Activated CD8-positive, alpha-beta memory T cell treated with anti-CD3 and anti-CD28 coated beads, Interleukin-2, amount 50 U/mL, for 48 hours (primary cell): ENCODE results near the gene RNASE7.

Experiments
- DNase-seq: peaks from one replicate; pipeline ENCODE4 v3.0.0-alpha.2; 2020

Gene RNASE7

GRCh38 chr14:21069388-21070082, 27.4 kb downstream of the RNASE7 start:
- DNase-seq, result no peak

GRCh38 chr14:21070083-21070609, 28.0 kb downstream of the RNASE7 start, which contains the start of gene ARHGEF40:
Gene ARHGEF40 (plus strand): TSS chr14:21070304. CDS start chr14:21070397, 93 bp downstream.
- DNase-seq, result no peak

GRCh38 chr14:21070610-21071224, 28.6 kb downstream of the RNASE7 start:
- DNase-seq, result no peak

- DNase-seq, result peak; percentile 73
Observed at GRCh38 chr14:21071225-21072030, 29.3 kb downstream of the RNASE7 start.

GRCh38 chr14:21072031-21072473, 29.9 kb downstream of the RNASE7 start:
- DNase-seq, result no peak

GRCh38 chr14:21072781-21073339, 30.7 kb downstream of the RNASE7 start:
- no peak for DNase-seq

GRCh38 chr14:21073921-21074320, 31.8 kb downstream of the RNASE7 start:
- no peak for DNase-seq

GRCh38 chr14:21074398-21075272, 32.5 kb downstream of the RNASE7 start:
- no peak for DNase-seq

- DNase-seq, result no peak
Observed at GRCh38 chr14:21075719-21076437, 33.7 kb downstream of the RNASE7 start.

- no peak for DNase-seq
Observed at GRCh38 chr14:21077672-21078071, 35.5 kb downstream of the RNASE7 start.

- no peak for DNase-seq
Observed at GRCh38 chr14:21078287-21078686, 36.1 kb downstream of the RNASE7 start.

- DNase-seq, result no peak
Observed at GRCh38 chr14:21078726-21079125, 36.6 kb downstream of the RNASE7 start.

- DNase-seq, result no peak
Observed at GRCh38 chr14:21081521-21082142, 39.5 kb downstream of the RNASE7 start.

- no peak for DNase-seq
Observed at GRCh38 chr14:21083565-21084325, 41.6 kb downstream of the RNASE7 start.

GRCh38 chr14:21084396-21084795, 42.2 kb downstream of the RNASE7 start:
- no peak for DNase-seq

- no peak for DNase-seq
Observed at GRCh38 chr14:21084998-21085853, 43.1 kb downstream of the RNASE7 start.

GRCh38 chr14:21086908-21087293, 44.7 kb downstream of the RNASE7 start:
- DNase-seq, result no peak

GRCh38 chr14:21087294-21088091, 45.3 kb downstream of the RNASE7 start:
- DNase-seq, result no peak
